HepG2 (cell line): ENCODE data around the gene PPP4C. TPM values are rescaled to one million over a fixed set of nuclear protein-coding genes. Genes with fewer than 3 reads are reported as not detected.

Experiments
- NFIB ChIP-seq: sonication (generic); formaldehyde crosslinking; IDR thresholded peaks from 2 replicates; pipeline ENCODE4 v1.9.0; 2021; ENCODE audit warnings: missing genetic modification reagents, mild to moderate bottlenecking, borderline replicate concordance
- NR2F2 ChIP-seq: IDR thresholded peaks from 2 replicates; pipeline ENCODE4 v1.6.1; 2012; ENCODE audit warnings: low read depth, inconsistent platforms, borderline replicate concordance
- ZNF577 ChIP-seq: sonication (generic); formaldehyde crosslinking; IDR thresholded peaks from 2 replicates; pipeline ENCODE4 v1.4.0; 2020; ENCODE audit warnings: mild to moderate bottlenecking, low read depth, missing genetic modification reagents, borderline replicate concordance
- ZNF781 ChIP-seq: sonication (generic); formaldehyde crosslinking; IDR thresholded peaks from 2 replicates; pipeline ENCODE4 v1.5.1; 2020; ENCODE audit warnings: borderline replicate concordance, mild to moderate bottlenecking, missing genetic modification reagents; ENCODE audit errors: not compliant biosample characterization
- ZNF83 ChIP-seq: sonication (generic); formaldehyde crosslinking; IDR thresholded peaks from 2 replicates; pipeline ENCODE4 v1.4.0; 2020; ENCODE audit warnings: missing genetic modification reagents, mild to moderate bottlenecking, borderline replicate concordance
- polyA plus RNA-seq, 8 experiments: library from polyadenylated mRNA; depleted of rRNA in 3 of 8; stranded (reverse) in 7 of 8; unstranded in 1 of 8; fragments of >200 nt; fragmentation: Illumina TruSeq in 4 of 8; extraction: Trizol in 4 of 8; gene quantifications; 2 replicates each; pipeline versions ENCODE4 v1.2.1 to v1.2.3, GENCODE V29; 2011 to 2016; ENCODE audit warnings: low read depth in 4 of 8, missing spikeins in 1 of 8, mixed read lengths in 1 of 8; ENCODE audit not compliant: insufficient read depth in 1 of 8
- total RNA-seq, 5 experiments: library from RNA; depleted of rRNA; stranded (reverse); fragments of >200 nt; fragmentation: Illumina TruSeq; extraction: Trizol; gene quantifications; 2 replicates each; pipeline ENCODE4 v1.2.3, GENCODE V29; 2016; ENCODE audit warnings: low read depth in 1 of 5
- TF ChIP-seq, protein P1 (sequence below): sonication (generic); formaldehyde crosslinking; IDR thresholded peaks from 2 replicates; pipeline ENCODE4 v1.4.0; 2020; ENCODE audit warnings: mild to moderate bottlenecking, missing genetic modification reagents
- TF ChIP-seq, protein P2 (sequence below): sonication (generic); formaldehyde crosslinking; IDR thresholded peaks from 2 replicates; pipeline ENCODE4 v1.9.0; 2021; ENCODE audit warnings: missing genetic modification reagents, mild to moderate bottlenecking, borderline replicate concordance
- TF ChIP-seq, protein P3 (sequence below): sonication (generic); formaldehyde crosslinking; IDR thresholded peaks from 2 replicates; pipeline ENCODE4 v1.4.0; 2020; ENCODE audit warnings: mild to moderate bottlenecking, missing genetic modification reagents

PPP4C gene
- total and polyA plus RNA-seq, 2 of the 13 experiments (the other 11 are each of a cell fraction or from before 2014, with no cell fraction given) = 176 to 220 TPM

DNA sequence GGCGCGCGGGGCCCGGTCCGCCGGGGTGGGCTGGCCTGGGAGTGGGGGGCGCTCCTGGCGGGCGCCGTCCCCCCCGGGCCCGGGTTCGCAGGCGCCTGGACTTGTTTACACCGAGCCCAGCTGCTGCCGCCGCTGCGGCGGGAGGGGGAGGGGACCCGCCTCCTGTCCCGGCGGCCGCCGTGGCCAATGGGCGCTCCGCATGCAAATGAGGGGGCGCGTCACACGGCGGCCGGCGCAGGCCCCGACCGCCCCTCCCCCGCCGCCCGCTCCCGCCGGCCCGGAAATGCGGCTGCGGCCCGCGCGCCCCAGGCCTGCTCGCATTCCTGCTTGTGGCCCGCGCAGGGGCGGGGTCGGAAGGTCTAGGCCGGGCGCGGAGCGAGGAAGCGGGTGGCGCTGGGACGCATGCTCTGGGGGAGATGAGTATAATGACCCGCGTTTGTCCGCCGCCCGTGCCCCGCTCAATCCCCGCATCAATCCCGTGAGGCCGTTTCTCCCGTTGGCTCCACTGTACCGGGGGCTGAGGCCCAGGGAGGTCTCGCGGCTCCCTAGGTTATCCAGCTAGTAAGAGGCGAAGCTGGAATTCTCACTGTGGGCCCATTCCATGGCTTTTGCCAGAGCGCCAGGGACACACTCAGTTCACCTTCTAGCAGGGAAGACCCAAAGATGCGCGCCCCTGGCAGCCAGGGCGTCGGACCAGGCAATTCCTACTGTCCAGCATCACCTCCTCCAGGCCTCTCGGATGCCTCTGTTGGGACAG lies 20.5 kb downstream of the PPP4C start, which contains the start of gene YPEL3 (continued):
- TF ChIP-seq, protein P1, sequence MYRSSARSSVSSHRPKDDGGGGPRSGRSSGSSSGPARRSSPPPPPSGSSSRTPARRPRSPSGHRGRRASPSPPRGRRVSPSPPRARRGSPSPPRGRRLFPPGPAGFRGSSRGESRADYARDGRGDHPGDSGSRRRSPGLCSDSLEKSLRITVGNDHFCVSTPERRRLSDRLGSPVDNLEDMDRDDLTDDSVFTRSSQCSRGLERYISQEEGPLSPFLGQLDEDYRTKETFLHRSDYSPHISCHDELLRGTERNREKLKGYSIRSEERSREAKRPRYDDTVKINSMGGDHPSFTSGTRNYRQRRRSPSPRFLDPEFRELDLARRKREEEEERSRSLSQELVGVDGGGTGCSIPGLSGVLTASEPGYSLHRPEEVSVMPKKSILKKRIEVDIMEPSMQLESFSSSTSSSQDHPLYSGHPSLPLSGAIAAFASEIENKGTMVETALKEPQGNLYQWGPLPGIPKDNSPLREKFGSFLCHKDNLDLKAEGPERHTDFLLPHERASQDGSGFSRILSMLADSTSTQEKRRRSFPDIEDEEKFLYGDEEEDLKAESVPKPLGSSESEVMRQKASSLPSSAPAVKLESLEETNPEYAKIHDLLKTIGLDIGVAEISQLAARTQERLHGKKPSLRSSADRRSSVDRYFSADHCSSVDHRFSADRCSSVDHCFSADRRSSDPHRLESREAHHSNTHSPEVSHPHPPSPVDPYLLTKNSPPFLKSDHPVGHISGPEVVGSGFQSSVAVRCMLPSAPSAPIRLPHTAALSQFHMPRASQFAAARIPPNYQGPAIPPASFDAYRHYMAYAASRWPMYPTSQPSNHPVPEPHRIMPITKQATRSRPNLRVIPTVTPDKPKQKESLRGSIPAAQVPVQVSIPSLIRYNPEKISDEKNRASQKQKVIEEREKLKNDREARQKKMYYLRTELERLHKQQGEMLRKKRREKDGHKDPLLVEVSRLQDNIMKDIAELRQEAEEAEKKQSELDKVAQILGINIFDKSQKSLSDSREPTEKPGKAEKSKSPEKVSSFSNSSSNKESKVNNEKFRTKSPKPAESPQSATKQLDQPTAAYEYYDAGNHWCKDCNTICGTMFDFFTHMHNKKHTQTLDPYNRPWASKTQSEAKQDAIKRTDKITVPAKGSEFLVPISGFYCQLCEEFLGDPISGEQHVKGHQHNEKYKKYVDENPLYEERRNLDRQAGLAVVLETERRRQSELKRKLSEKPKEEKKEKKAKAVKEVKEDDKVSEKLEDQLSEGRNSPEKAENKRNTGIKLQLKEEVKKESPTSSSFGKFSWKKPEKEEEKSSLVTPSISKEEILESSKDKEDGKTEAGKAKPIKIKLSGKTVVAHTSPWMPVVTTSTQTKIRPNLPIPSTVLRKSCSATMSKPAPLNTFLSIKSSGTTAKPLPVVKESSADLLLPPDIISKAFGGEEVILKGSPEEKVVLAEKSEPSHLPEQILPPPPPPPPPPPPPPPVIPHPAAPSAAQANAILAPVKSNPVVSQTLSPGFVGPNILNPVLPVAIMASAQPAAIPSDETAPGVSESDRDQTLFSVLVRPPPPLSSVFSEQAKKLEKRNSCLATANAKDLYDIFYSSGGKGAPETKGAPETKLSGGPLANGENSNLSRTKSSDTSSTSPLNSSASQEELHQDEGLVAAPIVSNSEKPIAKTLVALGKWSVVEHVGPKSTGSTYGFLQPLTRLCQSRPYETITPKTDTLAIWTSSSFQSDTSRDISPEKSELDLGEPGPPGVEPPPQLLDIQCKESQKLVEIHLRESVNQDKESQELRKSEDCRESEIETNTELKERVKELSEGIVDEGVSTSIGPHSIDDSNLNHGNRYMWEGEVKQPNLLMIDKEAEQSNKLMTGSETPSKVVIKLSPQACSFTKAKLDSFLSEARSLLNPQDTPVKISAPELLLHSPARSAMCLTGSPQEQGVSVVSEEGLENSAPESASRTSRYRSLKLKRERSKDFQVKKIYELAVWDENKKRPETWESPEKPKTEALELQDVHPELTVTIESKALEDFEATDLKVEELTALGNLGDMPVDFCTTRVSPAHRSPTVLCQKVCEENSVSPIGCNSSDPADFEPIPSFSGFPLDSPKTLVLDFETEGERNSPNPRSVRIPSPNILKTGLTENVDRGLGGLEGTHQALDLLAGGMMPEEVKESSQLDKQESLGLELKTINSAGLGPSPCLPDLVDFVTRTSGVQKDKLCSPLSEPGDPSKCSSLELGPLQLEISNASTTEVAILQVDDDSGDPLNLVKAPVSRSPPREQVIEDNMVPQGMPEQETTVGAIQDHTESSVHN = peak; percentile 41; the same call in 1 of the 2 replicates
- TF ChIP-seq ZNF83 (CRISPR knock-in tag) (no peak), ZNF781 (CRISPR knock-in tag) (no peak), ZNF577 (CRISPR knock-in tag) (no peak), NFIB (CRISPR knock-in tag) (no peak), NR2F2 (no peak)
- TF ChIP-seq, protein P2, sequence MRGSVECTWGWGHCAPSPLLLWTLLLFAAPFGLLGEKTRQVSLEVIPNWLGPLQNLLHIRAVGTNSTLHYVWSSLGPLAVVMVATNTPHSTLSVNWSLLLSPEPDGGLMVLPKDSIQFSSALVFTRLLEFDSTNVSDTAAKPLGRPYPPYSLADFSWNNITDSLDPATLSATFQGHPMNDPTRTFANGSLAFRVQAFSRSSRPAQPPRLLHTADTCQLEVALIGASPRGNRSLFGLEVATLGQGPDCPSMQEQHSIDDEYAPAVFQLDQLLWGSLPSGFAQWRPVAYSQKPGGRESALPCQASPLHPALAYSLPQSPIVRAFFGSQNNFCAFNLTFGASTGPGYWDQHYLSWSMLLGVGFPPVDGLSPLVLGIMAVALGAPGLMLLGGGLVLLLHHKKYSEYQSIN (CRISPR knock-in tag) = no peak
- TF ChIP-seq, protein P3, sequence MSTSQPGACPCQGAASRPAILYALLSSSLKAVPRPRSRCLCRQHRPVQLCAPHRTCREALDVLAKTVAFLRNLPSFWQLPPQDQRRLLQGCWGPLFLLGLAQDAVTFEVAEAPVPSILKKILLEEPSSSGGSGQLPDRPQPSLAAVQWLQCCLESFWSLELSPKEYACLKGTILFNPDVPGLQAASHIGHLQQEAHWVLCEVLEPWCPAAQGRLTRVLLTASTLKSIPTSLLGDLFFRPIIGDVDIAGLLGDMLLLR = no peak
